ENCODE measurements around the gene ELL2. TPM values are rescaled to one million over a fixed set of nuclear protein-coding genes. Genes with fewer than 3 reads are reported as not detected.

ELL2 gene
- polyA plus RNA-seq, 1 donor: 3.3 TPM

DNA sequence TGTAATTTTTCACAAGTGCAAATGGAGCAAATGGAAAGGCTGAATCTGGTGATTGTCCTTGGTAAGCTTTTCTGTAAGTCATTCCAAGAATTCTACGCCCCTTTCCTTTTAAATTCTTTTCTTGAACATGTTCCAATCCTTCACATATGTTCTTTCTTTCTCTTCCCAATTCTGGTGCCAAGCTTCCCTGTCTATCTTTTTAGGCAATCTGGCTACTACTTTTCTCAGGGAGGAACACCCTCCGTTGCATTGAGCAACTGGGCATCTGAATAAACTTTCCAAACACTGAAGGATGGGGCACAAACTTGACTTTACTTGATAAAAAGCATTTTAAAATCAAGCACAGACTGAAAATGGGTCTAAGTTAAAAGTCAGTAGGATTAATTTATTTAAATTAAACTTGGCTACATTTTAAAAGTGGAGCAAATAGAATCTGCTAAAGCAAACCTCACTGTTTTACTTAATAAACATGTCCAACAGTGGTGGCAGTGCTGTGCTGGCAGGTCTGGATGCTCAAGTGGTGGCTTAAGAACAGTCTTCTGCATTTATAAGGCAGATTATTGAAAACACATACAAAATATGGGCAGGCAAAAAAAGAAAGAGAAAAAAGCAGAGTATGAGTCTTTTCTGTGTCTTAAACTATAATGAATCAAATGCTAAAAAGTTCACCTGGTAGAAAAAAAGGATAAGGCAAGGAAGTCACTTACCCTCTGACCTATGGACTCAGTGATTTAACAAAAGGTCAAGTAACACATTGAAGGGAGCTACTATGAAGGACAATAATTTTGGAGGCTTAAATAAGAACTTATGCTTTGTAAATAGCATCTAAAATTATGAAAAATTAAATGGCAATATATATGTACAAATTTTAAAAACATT lies 5.4 kb downstream of the ELL2 start:
- peak; percentile 13 for DNase-seq

- DNase-seq: no peak
Observed at GRCh38 chr5:95954716-95955115, 6.9 kb downstream of the ELL2 start.

GRCh38 chr5:95953021-95953702 lies 8.5 kb downstream of the ELL2 start:
- DNase-seq: no peak

GRCh38 chr5:95951916-95952315 lies 9.7 kb downstream of the ELL2 start:
- no peak for DNase-seq

- no peak for DNase-seq
Observed at GRCh38 chr5:95949810-95950209, 11.8 kb downstream of the ELL2 start.

DNA sequence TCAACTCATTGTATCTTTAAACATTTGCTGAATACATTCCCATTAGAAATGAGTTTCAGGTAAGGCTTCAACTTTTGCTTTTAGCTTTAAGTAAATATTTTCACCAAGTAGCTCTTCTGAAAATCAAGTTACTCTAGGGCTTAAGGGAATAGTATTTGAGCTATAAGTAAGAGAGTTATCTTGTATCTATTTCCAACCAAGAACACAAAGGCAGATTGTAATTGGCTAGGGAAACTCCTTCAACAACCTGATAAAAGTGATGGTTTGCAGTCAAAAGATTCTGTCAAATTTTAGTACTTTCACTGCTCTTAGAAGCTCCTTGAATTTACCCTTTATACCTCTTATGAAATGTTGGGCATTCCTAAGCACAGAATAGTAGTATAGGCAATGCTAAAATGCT lies 13.0 kb downstream of the ELL2 start:
- no peak for DNase-seq

GRCh38 chr5:95946451-95946850 lies 15.2 kb downstream of the ELL2 start:
- DNase-seq: no peak

DNA sequence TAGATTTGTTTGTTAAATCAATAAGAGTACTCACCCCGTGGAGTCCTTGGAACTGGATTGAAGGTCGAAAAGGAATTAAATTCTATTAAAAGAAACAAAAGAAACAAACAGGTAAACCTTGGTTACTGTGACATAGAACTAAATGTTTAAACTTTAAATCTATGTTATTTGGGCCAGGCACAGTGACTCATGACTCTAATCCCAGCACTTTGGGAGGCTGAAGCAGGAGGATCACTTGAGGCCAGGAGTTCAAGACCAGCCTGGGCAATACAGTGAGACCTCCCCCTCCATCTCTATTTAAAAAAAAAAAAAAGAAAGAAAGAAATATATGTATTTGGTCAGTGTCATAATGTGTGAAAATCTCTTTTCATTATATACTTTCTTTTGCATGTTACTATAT lies 18.7 kb downstream of the ELL2 start:
- DNase-seq: no peak

DNA sequence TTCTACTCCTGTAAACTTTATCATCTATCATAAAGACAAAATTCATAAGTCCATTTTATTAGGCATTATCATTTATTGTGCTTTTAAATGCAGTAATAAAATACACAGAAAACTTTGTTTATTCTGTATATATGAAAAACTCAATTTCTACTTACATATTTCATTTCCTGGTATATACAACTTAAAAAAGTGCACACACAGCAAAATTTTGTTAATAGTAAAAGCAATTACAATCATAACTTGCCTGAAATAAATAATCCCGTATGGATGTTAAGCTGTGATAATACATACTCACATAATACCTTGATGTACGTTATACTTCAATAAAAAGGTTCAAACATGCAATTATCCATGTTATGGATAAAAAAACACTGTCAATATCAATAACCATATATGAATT lies 19.2 kb downstream of the ELL2 start:
- no peak for DNase-seq

DNA sequence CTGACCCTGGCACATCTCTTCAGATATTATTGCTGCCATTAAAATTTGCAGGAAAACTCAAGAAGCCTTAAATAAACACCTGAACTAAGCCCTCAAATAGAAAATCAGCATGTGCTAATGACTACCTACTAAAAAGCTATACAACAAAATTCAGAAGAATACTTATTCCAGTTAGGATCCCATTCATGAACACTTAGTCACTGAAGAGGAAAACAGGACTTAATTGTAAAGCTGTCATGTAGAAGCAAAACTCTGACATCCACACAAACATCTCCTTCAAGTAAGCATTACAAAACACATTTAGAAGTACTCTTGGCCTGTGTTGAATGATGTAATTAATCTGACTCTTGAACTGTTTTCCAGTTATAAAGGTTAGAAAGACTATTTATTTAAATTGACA lies 19.9 kb downstream of the ELL2 start:
- no peak for DNase-seq

- no peak for DNase-seq
Observed at GRCh38 chr5:95940758-95941682, 20.6 kb downstream of the ELL2 start.

DNA sequence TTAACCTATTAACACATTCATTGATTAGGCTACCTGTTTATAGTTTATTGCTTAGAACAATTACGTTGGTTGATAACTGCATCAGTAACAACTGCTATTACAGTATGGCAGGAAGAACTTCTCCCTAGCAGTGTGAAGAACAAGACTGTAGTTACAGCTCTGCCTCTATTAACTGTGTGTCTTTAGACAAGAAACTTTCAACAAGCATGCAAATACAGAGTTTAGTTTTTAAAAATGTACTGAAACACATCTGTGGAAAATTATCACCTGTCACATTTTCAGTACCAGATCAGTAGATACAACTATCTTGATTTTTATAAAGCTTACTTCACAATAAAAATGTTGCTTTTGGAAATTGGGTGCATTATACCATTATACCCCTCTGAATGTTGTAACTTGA lies 22.2 kb downstream of the ELL2 start:
- no peak for DNase-seq

- no peak for DNase-seq
Observed at GRCh38 chr5:95938766-95939165, 22.9 kb downstream of the ELL2 start.

DNA sequence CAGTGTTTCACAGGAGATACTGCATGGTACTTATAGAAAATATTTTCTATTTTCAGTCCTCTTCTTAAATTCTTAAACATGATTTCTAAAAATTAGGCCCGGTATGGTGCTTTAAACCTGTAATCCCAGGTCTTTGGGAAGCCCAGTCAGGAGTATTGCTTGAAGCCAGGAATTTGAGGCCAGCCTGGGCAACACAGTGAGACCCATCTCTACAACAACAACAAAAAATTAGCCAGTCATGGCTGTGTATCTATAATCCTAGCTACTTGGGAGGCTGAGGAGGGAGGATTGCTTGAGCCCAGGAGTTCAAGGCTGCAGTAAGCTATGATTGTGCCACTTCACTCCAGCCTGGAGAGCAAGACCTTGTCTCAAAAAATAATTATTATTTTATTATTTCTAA lies 23.3 kb downstream of the ELL2 start:
- DNase-seq: no peak

DNA sequence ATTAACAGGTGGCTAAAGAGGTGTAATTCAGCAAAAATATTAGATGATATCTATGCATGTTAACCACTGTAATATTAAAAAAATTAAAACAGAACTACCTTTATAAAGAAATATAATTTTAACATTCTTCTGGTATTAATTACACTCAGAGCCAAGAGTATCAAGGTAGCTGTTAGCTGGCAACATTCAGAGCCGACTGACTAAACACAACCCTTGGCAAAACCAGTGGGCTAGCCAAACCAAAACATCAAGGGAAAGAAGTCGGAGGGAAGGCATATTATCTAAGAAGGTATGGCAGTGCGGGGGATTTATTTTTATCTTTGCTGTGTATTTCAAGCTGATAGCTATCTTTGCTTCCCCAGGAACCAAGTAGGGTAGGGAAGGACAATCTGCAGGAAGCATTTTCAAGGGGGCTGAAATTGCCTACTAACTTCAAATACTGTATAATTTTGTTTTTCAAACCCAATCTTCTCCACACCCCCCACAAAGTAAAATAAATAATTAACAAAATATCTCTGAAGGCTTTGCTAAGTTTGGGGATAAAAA lies 24.0 kb downstream of the ELL2 start:
- no peak for DNase-seq

DNA sequence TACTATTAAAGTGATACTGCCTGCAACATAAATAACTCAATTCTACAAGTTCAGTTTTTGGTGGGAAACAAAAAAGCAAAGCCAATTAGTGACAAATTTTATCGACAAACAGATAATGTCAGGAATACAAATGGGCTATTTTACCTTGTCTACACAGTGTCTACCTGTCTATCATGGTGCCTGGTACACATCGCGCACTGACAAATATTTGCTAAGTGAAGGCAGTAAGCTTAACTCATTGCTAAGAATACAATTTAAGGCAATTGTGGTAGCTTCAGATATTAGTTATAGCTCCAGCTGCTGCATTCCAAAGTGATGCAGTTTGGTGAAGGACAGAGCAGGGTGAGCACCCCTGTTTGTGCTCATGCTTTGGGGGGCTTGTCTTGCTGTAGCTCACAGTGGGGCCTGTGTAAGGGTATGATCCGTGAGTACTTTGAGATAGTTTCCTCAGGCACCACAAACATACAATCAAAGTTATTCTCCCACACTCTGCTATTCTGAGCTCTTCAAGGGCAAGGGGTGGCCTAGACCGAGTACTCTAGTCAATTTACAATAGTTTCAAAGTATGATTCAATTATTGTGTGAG lies 24.7 kb downstream of the ELL2 start:
- no peak for DNase-seq

- DNase-seq: no peak
Observed at GRCh38 chr5:95935553-95936100, 26.0 kb downstream of the ELL2 start.

- no peak for DNase-seq
Observed at GRCh38 chr5:95934207-95934804, 27.3 kb downstream of the ELL2 start.

GRCh38 chr5:95932941-95933340 lies 28.7 kb downstream of the ELL2 start:
- no peak for DNase-seq

DNA sequence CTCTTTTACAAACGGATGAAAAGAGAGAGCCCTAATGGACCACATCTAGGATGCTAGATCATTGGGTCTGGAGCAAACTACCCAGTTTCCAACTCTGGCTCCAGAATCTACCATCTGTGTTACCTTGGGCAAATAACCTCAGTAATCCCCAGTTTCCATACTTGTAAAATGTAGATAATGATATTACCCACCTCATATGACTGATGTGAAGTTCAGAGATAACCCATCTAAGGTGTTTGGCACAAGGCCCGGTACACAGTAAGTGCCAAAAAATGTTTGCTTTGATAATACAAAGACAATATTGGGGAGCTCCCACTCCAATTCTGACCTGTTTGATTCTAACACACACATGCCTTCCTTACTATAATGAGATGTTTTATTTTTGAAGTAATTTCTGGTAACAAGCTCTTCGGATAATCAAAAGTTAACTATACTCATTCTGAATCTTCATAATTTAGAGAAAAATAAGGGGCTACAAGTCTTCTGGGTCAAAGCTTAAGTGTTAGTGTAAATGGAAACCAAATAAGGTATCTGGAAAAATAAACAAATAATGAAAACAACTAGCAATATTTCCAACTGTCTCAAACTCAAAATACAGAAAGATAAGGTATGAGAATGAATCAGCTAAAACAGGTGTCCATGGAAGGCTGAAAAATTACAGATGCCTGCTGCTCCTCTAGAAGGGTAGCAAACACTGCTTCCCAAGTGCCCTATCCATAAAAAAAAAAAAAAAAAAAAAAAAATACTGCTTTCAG lies 30.4 kb downstream of the ELL2 start:
- DNase-seq: no peak
